Upper lobe of left lung (tissue), 6 donors: ENCODE measurements around the gene MIS18A. TPM values are rescaled to one million over a fixed set of nuclear protein-coding genes. Genes with fewer than 3 reads are reported as not detected.

Experiments
- ATAC-seq, 2 donors: fragments of 200-7000 bp; cut with Tn5 transposase; one replicate each; pipeline ENCODE4 v1.9.1; 2022; ENCODE audit warnings: mild to moderate bottlenecking in 2 of 2, moderate library complexity in 2 of 2; ENCODE audit not compliant: low FRiP score in 2 of 2
- DNase-seq, 2 donors: peaks; one replicate each; pipeline ENCODE4 v3.0.0-alpha.2; 2019 to 2020
- H3K27ac ChIP-seq, 4 donors: fragments of 200-600 bp; sonication (generic); one replicate each; pipeline ENCODE4 v1.5.1; 2016 to 2019
- H3K27me3 ChIP-seq, 4 donors: fragments of 200-600 bp; sonication (generic); one replicate each; pipeline ENCODE4 v1.5.1; 2017 to 2019
- H3K36me3 ChIP-seq, 4 donors: fragments of 200-600 bp; sonication (generic); one replicate each; pipeline ENCODE4 v1.5.1; 2016 to 2019
- H3K4me1 ChIP-seq, 4 donors: fragments of 200-600 bp; sonication (generic); one replicate each; pipeline ENCODE4 v1.5.1; 2018 to 2019
- H3K4me3 ChIP-seq, 4 donors: fragments of 200-600 bp; sonication (generic); one replicate each; pipeline ENCODE4 v1.5.1; 2017 to 2019; ENCODE audit warnings: mild to moderate bottlenecking in 2 of 4, moderate library complexity in 1 of 4
- H3K9me3 ChIP-seq, 4 donors: fragments of 200-600 bp; sonication (generic); one replicate each; pipeline ENCODE4 v1.5.1; 2018 to 2019
- EP300 ChIP-seq, 4 donors: sonication (generic); formaldehyde crosslinking; IDR thresholded peaks; one replicate each; pipeline ENCODE4 v1.5.1; 2017; ENCODE audit warnings: antibody characterized with exemption in 4 of 4, control low read depth in 2 of 4
- POLR2A ChIP-seq, 4 donors: fragments of 450-650 bp; IDR thresholded peaks; one replicate each; pipeline ENCODE4 v1.5.1; 2016 to 2017; ENCODE audit warnings: antibody characterized with exemption in 4 of 4, mild to moderate bottlenecking in 2 of 4
- POLR2AphosphoS5 ChIP-seq, 2 donors: sonication (generic); formaldehyde crosslinking; IDR thresholded peaks; one replicate each; pipeline ENCODE4 v1.5.1; 2017; ENCODE audit warnings: antibody characterized with exemption in 2 of 2
- WGBS, 2 donors: methylation state at CpG; one replicate each; pipeline ENCODE4 v1.1.5; 2017 to 2018; 5-methylcytosine and 5-hydroxymethylcytosine counted together
- total RNA-seq, 6 donors: library from RNA; depleted of rRNA in 4 of 6; stranded (reverse); fragments of >200 nt in 4 of 6; gene quantifications; one replicate each; pipeline versions ENCODE4 v1.1.0 to v1.2.1, GENCODE V29; 2016 to 2021
- TF ChIP-seq, protein P1 (sequence below), 6 experiments: fragments of 450-650 bp in 4 of 6; fragments of 200-600 bp in 2 of 6; sonication (generic) in 2 of 6; IDR thresholded peaks; one replicate each; pipeline ENCODE4 v1.5.1; 2016 to 2019; ENCODE audit warnings: antibody characterized with exemption in 6 of 6
- donor health status: DM: no; HTN: no; CAD: no; lungs with moderate emphysema.
- donor health status: DM: no; HTN: yes; CAD: no; lungs with severe emphysema.

MIS18A gene
- total RNA-seq, 6 donors from 2014 or later: 3.3 to 7.8 (median 5.4) TPM; not detected in 1

DNA sequence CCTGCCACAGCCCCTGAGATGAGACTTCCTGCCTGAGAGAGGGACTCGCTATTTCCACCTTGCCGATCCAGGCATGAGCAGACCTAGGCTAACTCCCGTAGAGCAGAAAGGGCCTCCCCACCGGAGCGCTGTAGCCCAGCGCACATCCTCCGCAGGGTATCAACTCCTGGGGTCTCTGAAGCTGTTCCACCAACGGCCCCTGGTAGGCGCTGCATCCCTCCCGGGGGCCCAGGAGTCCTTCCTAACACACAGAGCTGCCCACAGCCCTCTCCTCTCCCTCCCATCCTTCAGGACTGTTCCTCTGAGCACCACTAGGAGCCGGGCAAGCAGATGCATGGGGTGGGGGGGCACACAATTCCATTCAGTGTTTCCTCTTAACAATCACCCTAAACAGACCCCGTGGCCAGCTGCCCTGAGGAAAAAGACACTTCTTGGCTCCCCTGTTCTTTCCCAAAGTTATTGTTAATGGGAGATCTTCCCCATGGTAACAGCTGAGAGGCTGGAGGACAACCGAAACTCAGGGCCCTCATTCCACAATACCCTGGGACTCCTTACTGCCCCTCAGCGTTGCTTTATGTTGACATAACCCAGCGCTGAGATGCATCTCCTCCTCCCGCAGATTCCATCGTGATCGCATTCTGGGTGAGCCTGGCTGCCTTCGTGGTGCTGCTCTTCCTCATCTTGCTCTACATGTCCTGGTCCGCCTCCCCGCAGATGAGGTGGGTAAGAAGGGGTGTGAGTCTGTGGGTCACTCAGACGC is 27.4 kb upstream of the MIS18A start:
- DNase-seq (no peak), ATAC-seq (peak in 1 of 2 donors; percentile 16)
- WGBS, 2 donors: 66 to 80% methylated on average over 12 to 16 of the region's 22 CpGs
- no peaks in the 10 kb centered on the region for H3K4me1 ChIP-seq
- TF ChIP-seq POLR2A (IDR thresholded peaks at IDR 0.05) (no peak), EP300 (IDR thresholded peaks at IDR 0.05) (no peak), POLR2AphosphoS5 (IDR thresholded peaks at IDR 0.05) (no peak)
- TF ChIP-seq, protein P1, sequence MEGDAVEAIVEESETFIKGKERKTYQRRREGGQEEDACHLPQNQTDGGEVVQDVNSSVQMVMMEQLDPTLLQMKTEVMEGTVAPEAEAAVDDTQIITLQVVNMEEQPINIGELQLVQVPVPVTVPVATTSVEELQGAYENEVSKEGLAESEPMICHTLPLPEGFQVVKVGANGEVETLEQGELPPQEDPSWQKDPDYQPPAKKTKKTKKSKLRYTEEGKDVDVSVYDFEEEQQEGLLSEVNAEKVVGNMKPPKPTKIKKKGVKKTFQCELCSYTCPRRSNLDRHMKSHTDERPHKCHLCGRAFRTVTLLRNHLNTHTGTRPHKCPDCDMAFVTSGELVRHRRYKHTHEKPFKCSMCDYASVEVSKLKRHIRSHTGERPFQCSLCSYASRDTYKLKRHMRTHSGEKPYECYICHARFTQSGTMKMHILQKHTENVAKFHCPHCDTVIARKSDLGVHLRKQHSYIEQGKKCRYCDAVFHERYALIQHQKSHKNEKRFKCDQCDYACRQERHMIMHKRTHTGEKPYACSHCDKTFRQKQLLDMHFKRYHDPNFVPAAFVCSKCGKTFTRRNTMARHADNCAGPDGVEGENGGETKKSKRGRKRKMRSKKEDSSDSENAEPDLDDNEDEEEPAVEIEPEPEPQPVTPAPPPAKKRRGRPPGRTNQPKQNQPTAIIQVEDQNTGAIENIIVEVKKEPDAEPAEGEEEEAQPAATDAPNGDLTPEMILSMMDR (IDR thresholded peaks at IDR 0.05): no peak
- H3K36me3 ChIP-seq: no peaks in the 10 kb centered on the region
- H3K27me3 ChIP-seq: no peaks in the 10 kb centered on the region
- H3K4me3 ChIP-seq: no peak overlapping the region
- H3K27ac ChIP-seq: no peak overlapping the region
- H3K9me3 ChIP-seq: no peaks in the 10 kb centered on the region

DNA sequence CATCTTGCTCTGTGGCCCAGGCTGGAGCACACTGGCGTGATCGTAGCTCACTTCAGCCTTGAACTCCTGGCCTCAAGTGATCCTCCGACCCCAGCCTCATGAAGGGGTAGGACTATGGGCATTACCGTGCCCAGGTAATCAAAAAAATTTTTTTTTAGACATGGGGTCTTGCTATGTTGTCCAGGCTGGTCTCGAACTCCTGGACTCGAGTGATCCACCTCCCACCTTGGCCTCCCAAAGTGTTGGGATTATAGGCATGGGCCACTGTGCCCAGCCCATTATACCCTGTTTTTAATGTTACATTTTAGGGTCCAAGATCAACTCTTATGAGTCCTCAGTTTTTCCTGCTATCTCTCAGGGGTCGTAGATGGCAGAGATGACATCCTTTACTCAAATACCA is 26.1 kb upstream of the MIS18A start:
- TF ChIP-seq, protein P1 (IDR thresholded peaks at IDR 0.05): no peak
- TF ChIP-seq EP300 (IDR thresholded peaks at IDR 0.05): no peak
- TF ChIP-seq POLR2A (IDR thresholded peaks at IDR 0.05): no peak
- TF ChIP-seq POLR2AphosphoS5 (IDR thresholded peaks at IDR 0.05): no peak
- H3K9me3 ChIP-seq: no peaks in the 10 kb centered on the region
- H3K4me3 ChIP-seq: no peak overlapping the region
- no peak overlapping the region for H3K27ac ChIP-seq
- H3K4me1 ChIP-seq: no peaks in the 10 kb centered on the region
- no peak for DNase-seq
- no peaks in the 10 kb centered on the region for H3K27me3 ChIP-seq
- H3K36me3 ChIP-seq: no peaks in the 10 kb centered on the region
- WGBS, 2 donors: 96 to 99% methylated on average over 7 of the region's 7 CpGs
- ATAC-seq: no peak

DNA sequence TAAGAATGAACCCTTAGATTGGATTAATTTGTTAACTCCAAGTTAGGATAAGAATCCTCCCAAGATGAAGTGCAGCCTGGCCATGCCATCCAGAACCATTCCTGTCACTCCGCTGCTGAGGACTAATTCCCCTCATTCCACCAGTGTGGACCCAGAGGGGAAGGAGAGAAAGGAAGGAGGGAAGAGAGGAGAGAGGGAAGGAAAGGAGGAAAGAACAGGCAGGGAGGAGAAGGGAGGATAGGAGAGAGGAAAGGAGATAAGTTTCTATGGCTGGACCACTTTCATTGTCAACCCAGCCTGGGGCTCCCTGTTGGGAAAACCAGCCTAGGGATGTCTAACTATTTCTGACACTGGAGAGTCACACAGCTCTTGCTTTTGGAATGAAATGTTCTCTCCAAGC is 24.5 kb upstream of the MIS18A start:
- no peak for DNase-seq
- no peak for ATAC-seq
- H3K27ac ChIP-seq: no peak overlapping the region
- no peaks in the 10 kb centered on the region for H3K4me1 ChIP-seq
- H3K9me3 ChIP-seq: no peaks in the 10 kb centered on the region
- 83 to 97% methylated on average over 1 of the region's 1 CpG for WGBS, 2 donors
- no peak for TF ChIP-seq POLR2AphosphoS5 (IDR thresholded peaks at IDR 0.05)
- TF ChIP-seq, protein P1 (IDR thresholded peaks at IDR 0.05): no peak
- no peak for TF ChIP-seq POLR2A (IDR thresholded peaks at IDR 0.05)
- TF ChIP-seq EP300 (IDR thresholded peaks at IDR 0.05): no peak
- no peak overlapping the region for H3K4me3 ChIP-seq
- H3K36me3 ChIP-seq: no peaks in the 10 kb centered on the region
- H3K27me3 ChIP-seq: no peaks in the 10 kb centered on the region

DNA sequence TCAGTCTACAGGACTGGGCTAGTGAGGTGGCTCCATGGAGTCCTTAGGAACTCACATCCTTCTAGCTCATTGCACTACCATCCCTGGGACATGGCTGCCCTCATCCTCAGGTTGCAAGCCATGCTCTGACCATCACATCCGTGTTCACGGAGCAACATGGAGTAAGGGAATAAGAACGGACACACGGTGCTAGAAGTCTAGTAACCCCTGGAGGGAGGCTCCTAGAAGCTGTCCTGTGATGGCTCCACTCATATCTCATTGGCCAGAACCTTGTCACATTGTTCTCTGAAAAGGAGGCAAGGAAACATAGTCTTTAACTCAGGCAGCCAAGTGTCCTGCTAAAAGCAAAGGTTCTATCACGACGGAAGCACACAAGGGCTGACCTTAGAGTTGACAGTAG is 23.7 kb upstream of the MIS18A start:
- no peaks in the 10 kb centered on the region for H3K27me3 ChIP-seq
- TF ChIP-seq POLR2AphosphoS5 (IDR thresholded peaks at IDR 0.05) (no peak), POLR2A (IDR thresholded peaks at IDR 0.05) (no peak), EP300 (IDR thresholded peaks at IDR 0.05) (no peak)
- TF ChIP-seq, protein P1 (IDR thresholded peaks at IDR 0.05): no peak
- H3K27ac ChIP-seq: no peak overlapping the region
- no peaks in the 10 kb centered on the region for H3K9me3 ChIP-seq
- WGBS, 2 donors: 96% methylated on average over 6 of the region's 6 CpGs
- no peaks in the 10 kb centered on the region for H3K4me1 ChIP-seq
- no peak for DNase-seq
- H3K36me3 ChIP-seq: no peaks in the 10 kb centered on the region
- no peak overlapping the region for H3K4me3 ChIP-seq
- ATAC-seq: no peak

DNA sequence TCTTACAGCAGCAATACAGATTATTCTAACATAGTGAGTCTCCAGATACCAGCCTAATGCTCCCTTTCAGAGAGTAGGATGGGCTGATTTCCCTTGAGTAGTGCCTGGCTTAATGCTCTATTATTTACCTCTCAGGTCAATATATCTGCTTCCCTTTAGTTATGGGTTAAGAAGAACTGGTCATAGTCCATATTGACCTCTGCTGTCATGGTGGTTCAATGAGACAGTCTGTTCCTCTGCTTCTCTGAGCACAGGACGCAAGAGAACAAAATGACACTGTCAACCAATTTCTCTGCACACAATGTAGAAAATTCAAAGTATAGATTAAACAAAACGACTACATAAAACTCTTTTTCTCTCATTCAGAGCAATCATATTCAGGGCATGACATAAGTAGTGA is 22.7 kb upstream of the MIS18A start:
- H3K27ac ChIP-seq: no peak overlapping the region
- no peaks in the 10 kb centered on the region for H3K4me1 ChIP-seq
- H3K9me3 ChIP-seq: no peaks in the 10 kb centered on the region
- ATAC-seq (no peak), DNase-seq (no peak)
- WGBS, 2 donors: 91 to 97% methylated on average over 2 of the region's 2 CpGs
- TF ChIP-seq EP300 (IDR thresholded peaks at IDR 0.05) (no peak), POLR2A (IDR thresholded peaks at IDR 0.05) (no peak), POLR2AphosphoS5 (IDR thresholded peaks at IDR 0.05) (no peak)
- TF ChIP-seq, protein P1 (IDR thresholded peaks at IDR 0.05): no peak
- H3K4me3 ChIP-seq: no peak overlapping the region
- no peaks in the 10 kb centered on the region for H3K27me3 ChIP-seq
- no peaks in the 10 kb centered on the region for H3K36me3 ChIP-seq
